HL-60/S4 treated with phorbol 12-myristate 13-acetate at 8.2 ng/mL for 4 days and 3 days (cell line): Measurements from ENCODE around the gene DNAJC11.

Experiments used
- in situ Hi-C: fragments of 300-500 bp; cut with MboI; formaldehyde crosslinking; loops from 2 replicates; pipeline ENCODE4 v1.15.0; 2022; ENCODE audit warnings: low sequenced_read_pairs

Gene DNAJC11

DNA sequence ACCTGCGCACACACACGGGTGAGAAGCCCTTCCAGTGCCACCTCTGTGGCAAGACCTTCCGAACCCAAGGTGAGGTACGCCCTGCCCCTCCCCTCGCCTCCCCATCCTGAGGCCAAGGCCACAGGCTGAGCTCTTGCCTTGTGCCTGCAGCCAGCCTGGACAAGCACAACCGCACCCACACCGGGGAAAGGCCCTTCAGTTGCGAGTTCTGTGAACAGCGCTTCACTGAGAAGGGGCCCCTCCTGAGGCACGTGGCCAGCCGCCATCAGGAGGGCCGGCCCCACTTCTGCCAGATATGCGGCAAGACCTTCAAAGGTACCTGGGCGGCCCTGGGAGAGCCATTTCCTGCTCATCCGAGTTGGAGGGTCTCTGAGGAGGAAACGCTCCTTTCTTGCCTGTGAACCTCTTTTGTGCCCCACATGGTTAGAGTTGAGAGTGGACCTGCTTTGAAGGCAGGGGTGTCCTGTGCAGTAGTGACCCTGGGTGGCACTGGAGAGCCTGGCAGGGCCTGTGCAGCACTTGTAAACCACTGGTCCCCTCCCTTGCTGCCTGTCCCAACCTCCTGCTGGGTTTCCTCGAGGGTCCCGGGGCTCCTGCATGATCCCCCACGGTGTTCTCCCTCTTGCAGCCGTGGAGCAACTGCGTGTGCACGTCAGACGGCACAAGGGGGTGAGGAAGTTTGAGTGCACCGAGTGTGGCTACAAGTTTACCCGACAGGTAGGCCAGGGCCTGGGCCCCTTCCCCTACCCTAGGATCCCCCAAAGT, 113.3 kb downstream of the DNAJC11 start:
- in situ Hi-C loops = no loop called here

- in situ Hi-C loops = no loop called here
These were observed 114.2 kb downstream of the DNAJC11 start for GRCh38 chr1:6587261-6588005.

- in situ Hi-C loops = no loop called here
These were observed 115.2 kb downstream of the DNAJC11 start for GRCh38 chr1:6586404-6586816.

DNA sequence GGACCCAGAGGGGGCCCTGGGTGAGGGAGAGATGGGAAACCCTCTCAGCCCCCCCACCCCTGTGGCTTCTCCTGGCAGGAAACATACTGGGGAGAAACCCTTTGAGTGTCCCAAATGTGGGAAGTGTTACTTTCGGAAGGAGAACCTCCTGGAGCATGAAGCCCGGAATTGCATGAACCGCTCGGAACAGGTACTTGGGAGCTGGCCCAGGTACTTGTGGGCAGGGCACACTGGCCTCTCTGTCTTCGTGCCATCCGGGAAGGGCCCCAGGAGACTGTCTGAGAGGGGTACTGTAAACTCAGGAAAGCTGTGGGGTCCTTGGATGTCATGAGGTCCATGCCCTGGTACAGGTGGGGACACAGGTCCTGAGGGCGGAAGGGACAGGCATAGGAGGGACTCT, 115.8 kb downstream of the DNAJC11 start:
- in situ Hi-C loops = no loop called here

- in situ Hi-C loops = no loop called here
These were observed 116.4 kb downstream of the DNAJC11 start for GRCh38 chr1:6585081-6585722.
